ENCODE data around the gene RAPGEF5.

The RAPGEF5 gene

DNA sequence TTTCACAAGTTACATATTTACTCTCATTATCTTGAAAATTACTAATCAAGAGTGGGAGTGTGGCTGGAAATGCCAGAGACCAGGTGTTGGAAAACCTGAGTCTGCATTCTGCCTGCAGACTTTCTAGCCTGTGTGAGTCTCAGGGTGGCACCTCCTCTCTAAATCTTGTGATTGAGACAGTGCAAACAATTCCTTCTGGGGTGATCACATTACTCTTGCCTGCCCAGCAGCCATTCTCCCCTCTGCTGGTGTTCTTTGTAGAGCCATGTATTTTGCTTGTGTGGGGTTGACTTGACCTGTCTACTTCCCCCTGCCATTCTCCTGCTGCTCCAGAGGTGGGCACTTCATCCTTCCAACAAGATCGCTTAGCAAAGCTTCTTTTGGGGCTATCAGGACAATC lies 101.1 kb downstream of the RAPGEF5 start:
- peaks cover 17% of the 10 kb centered on the region for H3K4me1 ChIP-seq
- H3K9me3 ChIP-seq, result no peaks in the 10 kb centered on the region; the same call in 1 of the 2 replicates
- no peak for DNase-seq
- H3K27me3 ChIP-seq, result no peaks in the 10 kb centered on the region
- TF ChIP-seq, protein P1, sequence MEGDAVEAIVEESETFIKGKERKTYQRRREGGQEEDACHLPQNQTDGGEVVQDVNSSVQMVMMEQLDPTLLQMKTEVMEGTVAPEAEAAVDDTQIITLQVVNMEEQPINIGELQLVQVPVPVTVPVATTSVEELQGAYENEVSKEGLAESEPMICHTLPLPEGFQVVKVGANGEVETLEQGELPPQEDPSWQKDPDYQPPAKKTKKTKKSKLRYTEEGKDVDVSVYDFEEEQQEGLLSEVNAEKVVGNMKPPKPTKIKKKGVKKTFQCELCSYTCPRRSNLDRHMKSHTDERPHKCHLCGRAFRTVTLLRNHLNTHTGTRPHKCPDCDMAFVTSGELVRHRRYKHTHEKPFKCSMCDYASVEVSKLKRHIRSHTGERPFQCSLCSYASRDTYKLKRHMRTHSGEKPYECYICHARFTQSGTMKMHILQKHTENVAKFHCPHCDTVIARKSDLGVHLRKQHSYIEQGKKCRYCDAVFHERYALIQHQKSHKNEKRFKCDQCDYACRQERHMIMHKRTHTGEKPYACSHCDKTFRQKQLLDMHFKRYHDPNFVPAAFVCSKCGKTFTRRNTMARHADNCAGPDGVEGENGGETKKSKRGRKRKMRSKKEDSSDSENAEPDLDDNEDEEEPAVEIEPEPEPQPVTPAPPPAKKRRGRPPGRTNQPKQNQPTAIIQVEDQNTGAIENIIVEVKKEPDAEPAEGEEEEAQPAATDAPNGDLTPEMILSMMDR (IDR thresholded peaks at IDR 0.05; ENCODE audit: low read depth, low read length), result no peak
- peaks cover 17% of the 10 kb centered on the region for H3K36me3 ChIP-seq
- no peak overlapping the region for H3K4me3 ChIP-seq (ENCODE audit: low read depth, low read length)

DNA sequence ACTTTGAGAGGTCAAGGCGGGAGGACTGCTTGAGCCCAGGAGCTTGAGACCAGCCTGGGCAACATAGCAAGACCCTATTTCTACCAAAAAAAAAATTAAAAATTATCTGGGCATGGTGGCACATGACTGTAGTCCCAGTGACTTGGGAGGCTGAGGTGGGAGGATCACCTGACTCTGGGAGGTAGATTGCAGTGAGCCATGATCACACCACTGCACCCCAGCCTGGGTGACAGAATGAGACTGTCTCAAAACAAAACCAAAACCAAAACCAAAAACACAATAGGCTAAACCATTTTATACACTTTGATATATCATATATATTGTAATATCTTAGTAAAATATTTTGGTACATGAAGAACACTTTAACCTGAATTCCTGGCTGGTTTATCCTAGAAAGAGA lies 101.6 kb downstream of the RAPGEF5 start:
- TF ChIP-seq, protein P1 (IDR thresholded peaks at IDR 0.05; ENCODE audit: low read depth, low read length), result no peak
- no peak overlapping the region for H3K4me3 ChIP-seq (ENCODE audit: low read depth, low read length)
- H3K9me3 ChIP-seq, result no peaks in the 10 kb centered on the region; the same call in 1 of the 2 replicates
- no peak for DNase-seq
- H3K36me3 ChIP-seq, result peaks cover 17% of the 10 kb centered on the region
- no peaks in the 10 kb centered on the region for H3K27me3 ChIP-seq
- peaks cover 19% of the 10 kb centered on the region for H3K4me1 ChIP-seq

DNA sequence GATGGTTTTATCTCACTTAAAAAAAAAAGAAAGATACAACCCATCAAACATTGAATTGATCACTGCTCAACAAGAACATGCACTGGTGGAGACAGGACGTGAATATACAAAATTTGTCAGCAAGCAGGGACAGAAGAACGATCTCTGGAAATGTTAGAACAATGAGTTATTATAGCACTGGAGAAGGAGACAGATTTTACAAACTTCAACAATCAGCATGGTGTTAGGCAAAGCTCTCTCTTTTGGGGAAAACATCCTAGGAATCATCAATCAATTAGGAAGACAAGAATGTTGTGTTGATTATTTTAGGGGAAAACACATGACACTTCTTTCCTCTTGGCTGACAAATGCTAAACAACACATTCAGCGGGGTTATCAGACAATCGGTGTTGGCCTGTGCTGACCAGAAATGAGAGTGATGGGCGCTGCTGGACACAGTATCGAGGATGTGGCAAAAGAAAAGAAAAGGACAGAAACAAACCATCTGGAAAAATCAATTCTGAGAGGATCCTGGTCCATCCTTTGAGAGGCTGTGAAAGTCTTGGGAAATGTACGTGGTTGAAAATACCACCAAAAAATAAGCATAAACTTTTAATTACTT lies 103.9 kb downstream of the RAPGEF5 start:
- TF ChIP-seq, protein P1 (IDR thresholded peaks at IDR 0.05; ENCODE audit: low read depth, low read length), result no peak
- Histone ChIP-seq H3K36me3 (peaks cover 7% of the 10 kb centered on the region; the same call in 1 of the 2 replicates), H3K4me3 (ENCODE audit: low read depth, low read length) (no peak overlapping the region), H3K27me3 (no peaks in the 10 kb centered on the region), H3K4me1 (peaks cover 21% of the 10 kb centered on the region), H3K9me3 (no peaks in the 10 kb centered on the region)
- no peak for DNase-seq

GRCh38 chr7:22252016-22252415 lies 104.9 kb downstream of the RAPGEF5 start:
- H3K4me1 ChIP-seq, result peaks cover 21% of the 10 kb centered on the region
- H3K4me3 ChIP-seq (ENCODE audit: low read depth, low read length), result no peak overlapping the region
- TF ChIP-seq, protein P1 (IDR thresholded peaks at IDR 0.05; ENCODE audit: low read depth, low read length), result no peak
- peaks cover 7% of the 10 kb centered on the region; the same call in 1 of the 2 replicates for H3K36me3 ChIP-seq
- DNase-seq, result no peak
- H3K9me3 ChIP-seq, result no peaks in the 10 kb centered on the region; the same call in 1 of the 2 replicates
- H3K27me3 ChIP-seq, result no peaks in the 10 kb centered on the region

DNA sequence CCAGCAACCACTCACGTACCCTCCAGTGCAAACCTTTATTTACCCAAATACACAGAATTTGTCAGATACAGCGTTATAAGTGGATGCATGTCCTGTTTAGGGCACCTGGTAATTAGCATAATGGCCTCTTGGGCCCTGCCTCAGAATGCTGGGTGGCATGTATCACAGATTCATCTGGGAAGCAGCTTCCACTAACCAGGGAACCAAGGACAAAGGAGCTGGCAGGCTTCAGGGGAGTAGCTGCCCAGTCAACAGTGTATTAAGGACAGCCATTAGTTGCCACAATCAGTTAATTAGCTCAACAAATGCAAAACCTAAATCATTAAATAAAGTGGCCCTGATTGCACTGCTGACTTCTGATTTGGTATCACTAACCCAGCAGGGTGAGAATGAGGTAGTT lies 105.7 kb downstream of the RAPGEF5 start:
- H3K4me3 ChIP-seq (ENCODE audit: low read depth, low read length), result no peak overlapping the region
- H3K4me1 ChIP-seq, result peaks cover 21% of the 10 kb centered on the region
- H3K27me3 ChIP-seq, result no peaks in the 10 kb centered on the region
- H3K9me3 ChIP-seq, result no peaks in the 10 kb centered on the region; the same call in 1 of the 2 replicates
- DNase-seq, result peak; percentile 28
- peaks cover 7% of the 10 kb centered on the region; the same call in 1 of the 2 replicates for H3K36me3 ChIP-seq
- TF ChIP-seq, protein P1 (IDR thresholded peaks at IDR 0.05; ENCODE audit: low read depth, low read length), result no peak

DNA sequence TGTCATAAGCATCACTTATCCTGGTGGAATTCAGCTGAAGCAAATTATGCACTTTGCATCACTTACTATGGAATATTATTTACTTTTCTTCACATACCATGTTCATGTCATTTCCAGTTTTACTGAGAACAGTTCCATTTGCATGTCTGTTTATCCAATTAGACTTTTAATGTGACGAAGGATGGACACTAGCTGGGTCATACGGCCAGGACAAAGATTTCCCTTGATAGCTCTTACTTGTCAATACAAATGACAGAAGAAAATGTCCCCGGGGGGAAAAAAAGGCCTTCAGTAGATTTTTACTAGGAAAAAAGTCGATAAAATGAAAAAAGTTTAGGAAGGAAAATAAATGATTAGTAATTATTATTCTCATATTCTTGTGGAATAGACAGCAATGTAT lies 106.6 kb downstream of the RAPGEF5 start:
- Histone ChIP-seq H3K4me1 (peaks cover 21% of the 10 kb centered on the region), H3K36me3 (peaks cover 7% of the 10 kb centered on the region; the same call in 1 of the 2 replicates), H3K9me3 (no peaks in the 10 kb centered on the region; the same call in 1 of the 2 replicates), H3K4me3 (ENCODE audit: low read depth, low read length) (no peak overlapping the region), H3K27me3 (no peaks in the 10 kb centered on the region)
- DNase-seq, result no peak
- TF ChIP-seq, protein P1 (IDR thresholded peaks at IDR 0.05; ENCODE audit: low read depth, low read length), result no peak
